Astrocyte of the cerebellum (primary cell): ENCODE measurements around the gene XG.

Source experiments
- DNase-seq: peaks from one replicate; pipeline ENCODE4 v3.0.0-alpha.2; 2011; ENCODE audit warnings: low read depth
- H3K4me3 ChIP-seq: 2 replicates; pipeline ENCODE4 v1.5.1; 2011; ENCODE audit warnings: mild to moderate bottlenecking, low read depth, low read length, moderate library complexity
- CTCF ChIP-seq: IDR thresholded peaks from 2 replicates; pipeline ENCODE4 v1.5.1; 2012; ENCODE audit warnings: low read length, low read depth, moderate library complexity, mild to moderate bottlenecking; ENCODE audit errors: missing control alignments
- in situ Hi-C: cut with HindIII; loops from 2 replicates; pipeline ENCODE4 v1.10.0; 2017; ENCODE audit warnings: low sequenced_read_pairs

The XG gene

GRCh38 chrX:2840961-2841360 is 89.1 kb downstream of the XG start:
- no peak overlapping the region for H3K4me3 ChIP-seq
- DNase-seq, result no peak
- TF ChIP-seq CTCF, result no peak
- in situ Hi-C loops, result no loop called here

GRCh38 chrX:2841537-2841936 is 89.7 kb downstream of the XG start:
- peak; percentile 64 for DNase-seq
- H3K4me3 ChIP-seq, result no peak overlapping the region
- in situ Hi-C loops, result no loop called here
- TF ChIP-seq CTCF, result no peak

- H3K4me3 ChIP-seq, result no peak overlapping the region
- DNase-seq, result no peak
- in situ Hi-C loops, result no loop called here
- no peak for TF ChIP-seq CTCF
These were observed 95.2 kb downstream of the XG start for GRCh38 chrX:2846992-2847391.

- in situ Hi-C loops, result no loop called here
- peak; percentile 29 for DNase-seq
- no peak for TF ChIP-seq CTCF
- no peak overlapping the region for H3K4me3 ChIP-seq
These were observed 97.0 kb downstream of the XG start for GRCh38 chrX:2848871-2849301.

GRCh38 chrX:2854918-2855317 is 103.1 kb downstream of the XG start:
- H3K4me3 ChIP-seq, result no peak overlapping the region
- in situ Hi-C loops, result loop anchor here (5.0 kb wide), 1 partner anchor 52 kb away; no protein-coding TSS in a partner anchor
- DNase-seq, result no peak
- TF ChIP-seq CTCF, result no peak

GRCh38 chrX:2855761-2856160 is 103.9 kb downstream of the XG start:
- in situ Hi-C loops, result no loop called here
- no peak for TF ChIP-seq CTCF
- no peak for DNase-seq

GRCh38 chrX:2857566-2857965 is 105.7 kb downstream of the XG start:
- no peak for TF ChIP-seq CTCF
- in situ Hi-C loops, result no loop called here

More at GRCh38 chrX:2855761-2856160, 103.9 kb downstream of the XG start:
- H3K4me3 ChIP-seq, result no peak overlapping the region

More at GRCh38 chrX:2857566-2857965, 105.7 kb downstream of the XG start:
- no peak for DNase-seq
- no peak overlapping the region for H3K4me3 ChIP-seq
